HCT116 (cell line): ENCODE data around the gene POFUT2. TPM values are rescaled to one million over a fixed set of nuclear protein-coding genes. Genes with fewer than 3 reads are reported as not detected.

Source experiments
- ATAC-seq: fragments of 200-7000 bp; cut with Tn5 transposase; 2 replicates; pipeline ENCODE4 v1.9.1; 2020; ENCODE audit warnings: mild to moderate bottlenecking, moderate library complexity
- BruUV-seq: library from RNA; stranded (reverse); fragments of 400-500 nt; replicated peaks from 2 replicates; lab custom pipeline; 2021; lab: Mats Ljungman, UMichigan
- CTCF ChIA-PET: fragments of 300-600 bp; sonication (Branson Sonifier 250); formaldehyde crosslinking; loops from one replicate; lab custom pipeline; 2021; ENCODE audit warnings: antibody characterized with exemption; lab: Charles Lee
- POLR2A ChIA-PET: fragments of 300-600, 350-600 bp; sonication (Branson Sonifier 250); formaldehyde crosslinking; loops from one replicate; lab custom pipeline; 2021; ENCODE audit warnings: antibody characterized with exemption; lab: Charles Lee
- RAD21 ChIA-PET, 2 experiments: fragments of 300-600 bp; sonication (Branson Sonifier 250); formaldehyde crosslinking; loops; one replicate each; lab custom pipeline; 2023; ENCODE audit warnings: low total read pairs in 2 of 2; ENCODE audit not compliant: uncharacterized antibody in 2 of 2, unreplicated experiment in 2 of 2, low non-redundant PET in 1 of 2; lab: Charles Lee
- DNase-seq: peaks from one replicate; pipeline ENCODE4 v3.0.0-alpha.2; 2010; ENCODE audit warnings: low read depth, low spot score
- H2AFZ ChIP-seq: fragments of 200-600 bp; shearing (Covaris generic), sonication (generic); 2 replicates; pipeline ENCODE4 v1.6.1; 2017; ENCODE audit warnings: low read depth, mixed run types, mixed read lengths, antibody characterized with exemption, low read length; ENCODE audit not compliant: poor library complexity, severe bottlenecking
- H3K27ac ChIP-seq: 2 replicates; pipeline ENCODE4 v1.5.1; 2012; ENCODE audit warnings: low read depth, low read length
- H3K27me3 ChIP-seq: fragments of 200-600 bp; sonication (generic); 2 replicates; pipeline ENCODE4 v1.6.1; 2016; ENCODE audit warnings: mixed run types, low read length, mixed read lengths; ENCODE audit not compliant: insufficient read depth
- H3K36me3 ChIP-seq, 2 experiments: fragments of 200-500 bp in 1 of 2; fragments of 200-600 bp in 1 of 2; sonication (Bioruptor generic) in 1 of 2; sonication (generic) in 1 of 2; 2 replicates each; pipeline versions ENCODE4 v1.5.1 to v1.6.1; 2014 to 2016; ENCODE audit warnings: low read length in 2 of 2, inconsistent platforms in 1 of 2, mixed read lengths in 1 of 2, mixed run types in 1 of 2; ENCODE audit not compliant: insufficient read depth in 2 of 2, control insufficient read depth in 1 of 2
- H3K4me1 ChIP-seq, 2 experiments: fragments of 200-600 bp in 1 of 2; sonication (generic) in 1 of 2; 2 replicates each; pipeline versions ENCODE4 v1.5.1 to v1.6.1; 2012 to 2017; ENCODE audit warnings: low read length in 2 of 2, inconsistent platforms in 1 of 2, mild to moderate bottlenecking in 1 of 2, mixed read lengths in 1 of 2, mixed run types in 1 of 2, moderate library complexity in 1 of 2; ENCODE audit not compliant: insufficient read depth in 2 of 2, control insufficient read depth in 1 of 2
- H3K4me2 ChIP-seq: fragments of 200-600 bp; sonication (generic); 2 replicates; pipeline ENCODE4 v1.6.1; 2017; ENCODE audit warnings: mixed run types, low read length, mixed read lengths
- H3K4me3 ChIP-seq, 2 experiments: fragments of 200-600 bp in 1 of 2; sonication (generic) in 1 of 2; replicated peaks in 1 of 2; 2 replicates each; pipeline ENCODE4 v1.5.1; 2011 to 2016; ENCODE audit warnings: low read length in 2 of 2, control low read depth in 1 of 2, low read depth in 1 of 2, mild to moderate bottlenecking in 1 of 2, mixed read lengths in 1 of 2, mixed run types in 1 of 2
- H3K79me2 ChIP-seq: fragments of 200-600 bp; sonication (generic); 2 replicates; pipeline ENCODE4 v1.6.1; 2017; ENCODE audit warnings: mild to moderate bottlenecking, mixed run types, low read length, moderate library complexity, mixed read lengths; ENCODE audit not compliant: insufficient read depth
- H3K9ac ChIP-seq: fragments of 200-600 bp; sonication (generic); 2 replicates; pipeline ENCODE4 v1.6.1; 2016; ENCODE audit warnings: low read length, mixed read lengths
- H3K9me2 ChIP-seq: fragments of 200-600 bp; sonication (generic), shearing (Covaris generic); 2 replicates; pipeline ENCODE4 v1.6.1; 2017; ENCODE audit warnings: mixed run types, mild to moderate bottlenecking, moderate library complexity; ENCODE audit not compliant: insufficient read depth
- H3K9me3 ChIP-seq, 2 experiments: fragments of 200-500 bp in 1 of 2; fragments of 200-600 bp in 1 of 2; sonication (Bioruptor generic) in 1 of 2; sonication (generic) in 1 of 2; 2 replicates each; pipeline ENCODE4 v1.6.1; 2014 to 2017; ENCODE audit warnings: low read length in 2 of 2, mixed read lengths in 2 of 2, inconsistent platforms in 1 of 2, low read depth in 1 of 2, mild to moderate bottlenecking in 1 of 2, mixed run types in 1 of 2, moderate library complexity in 1 of 2; ENCODE audit not compliant: control insufficient read depth in 1 of 2, insufficient read depth in 1 of 2
- H4K20me1 ChIP-seq: fragments of 200-600 bp; sonication (generic), shearing (Covaris generic); 2 replicates; pipeline ENCODE4 v1.6.1; 2017; ENCODE audit warnings: mixed run types, mild to moderate bottlenecking, moderate library complexity; ENCODE audit not compliant: insufficient read depth
- CEBPB ChIP-seq: IDR thresholded peaks from 2 replicates; pipeline ENCODE4 v1.6.1; 2012; ENCODE audit warnings: low read depth
- EGR1 ChIP-seq: IDR thresholded peaks from 2 replicates; pipeline ENCODE4 v1.6.1; 2012; ENCODE audit warnings: low read depth
- JUND ChIP-seq: IDR thresholded peaks from 2 replicates; pipeline ENCODE4 v1.6.1; 2012
- MAX ChIP-seq: IDR thresholded peaks from 2 replicates; pipeline ENCODE4 v1.6.1; 2012
- POLR2A ChIP-seq: IDR thresholded peaks from 2 replicates; pipeline ENCODE4 v1.7.0; 2011; ENCODE audit warnings: borderline replicate concordance; ENCODE audit not compliant: insufficient read depth, insufficient read length; ENCODE audit errors: extremely low read depth
- REST ChIP-seq: IDR thresholded peaks from 2 replicates; pipeline ENCODE4 v1.6.1; 2012; ENCODE audit warnings: low read depth
- TCF7L2 ChIP-seq: IDR thresholded peaks from 2 replicates; pipeline ENCODE4 v1.7.0; 2011; ENCODE audit warnings: borderline replicate concordance, inconsistent platforms; ENCODE audit not compliant: insufficient read depth, insufficient read length; ENCODE audit errors: extremely low read depth
- intact Hi-C: fragments of 100-400 bp; cut with micrococcal nuclease; formaldehyde crosslinking; loops from 2 replicates; pipeline ENCODE4 v1.10.0; 2022
- total RNA-seq: library from RNA; stranded (reverse); gene quantifications from one replicate; pipeline ENCODE4 v1.2.1, GENCODE V29; 2021; ENCODE audit not compliant: unreplicated experiment

POFUT2 gene
- total RNA-seq, 1 experiment from 2014 or later = 20.5 TPM

GRCh38 chr21:45220714-45221490 lies 66.8 kb downstream of the POFUT2 start:
- no peaks in the 10 kb centered on the region for H3K9me2 ChIP-seq
- H2AFZ ChIP-seq = no peak overlapping the region
- no peaks in the 10 kb centered on the region for H4K20me1 ChIP-seq
- H3K27ac ChIP-seq = no peak overlapping the region
- H3K79me2 ChIP-seq = no peaks in the 10 kb centered on the region
- BruUV-seq = no TSS peak
- H3K9ac ChIP-seq = no peak overlapping the region
- ATAC-seq (no peak), DNase-seq (no peak)
- POLR2A ChIA-PET = no interaction called here
- H3K4me1 ChIP-seq = no peaks in the 10 kb centered on the region
- RAD21 ChIA-PET = no interaction called here
- intact Hi-C loops = no loop called here
- no peak overlapping the region for H3K4me3 ChIP-seq
- H3K27me3 ChIP-seq = no peaks in the 10 kb centered on the region
- no peaks in the 10 kb centered on the region for H3K36me3 ChIP-seq
- CTCF ChIA-PET = no interaction called here
- peaks cover 8 to 9% of the 10 kb centered on the region in 2 experiments; a peak in 3 of 4 replicates for H3K9me3 ChIP-seq
- no peak for TF ChIP-seq POLR2A
- TF ChIP-seq CEBPB = no peak
- no peak for TF ChIP-seq EGR1
- no peak for TF ChIP-seq JUND
- no peak for TF ChIP-seq TCF7L2
- H3K4me2 ChIP-seq = no peak overlapping the region

GRCh38 chr21:45220071-45220481 lies 67.6 kb downstream of the POFUT2 start:
- Histone ChIP-seq H3K9me3 (peaks cover 8 to 9% of the 10 kb centered on the region in 2 experiments; a peak in 3 of 4 replicates), H3K4me3 (no peak overlapping the region), H4K20me1 (no peaks in the 10 kb centered on the region), H3K9me2 (no peaks in the 10 kb centered on the region), H3K4me2 (no peak overlapping the region), H2AFZ (no peak overlapping the region), H3K79me2 (no peaks in the 10 kb centered on the region), H3K27ac (no peak overlapping the region), H3K36me3 (no peaks in the 10 kb centered on the region), H3K4me1 (no peaks in the 10 kb centered on the region), H3K9ac (no peak overlapping the region), H3K27me3 (no peaks in the 10 kb centered on the region)
- ChIA-PET CTCF (no interaction called here), POLR2A (no interaction called here), RAD21 (no interaction called here)
- BruUV-seq = no TSS peak
- intact Hi-C loops = no loop called here
- TF ChIP-seq EGR1 (no peak), REST (no peak), MAX (no peak)
- DNase-seq = no peak
- no peak for ATAC-seq
